ENCODE measurements around the gene CADPS. TPM values are rescaled to one million over a fixed set of nuclear protein-coding genes. Genes with fewer than 3 reads are reported as not detected.

CADPS gene
- polyA plus RNA-seq, 3 donors: not detected

DNA sequence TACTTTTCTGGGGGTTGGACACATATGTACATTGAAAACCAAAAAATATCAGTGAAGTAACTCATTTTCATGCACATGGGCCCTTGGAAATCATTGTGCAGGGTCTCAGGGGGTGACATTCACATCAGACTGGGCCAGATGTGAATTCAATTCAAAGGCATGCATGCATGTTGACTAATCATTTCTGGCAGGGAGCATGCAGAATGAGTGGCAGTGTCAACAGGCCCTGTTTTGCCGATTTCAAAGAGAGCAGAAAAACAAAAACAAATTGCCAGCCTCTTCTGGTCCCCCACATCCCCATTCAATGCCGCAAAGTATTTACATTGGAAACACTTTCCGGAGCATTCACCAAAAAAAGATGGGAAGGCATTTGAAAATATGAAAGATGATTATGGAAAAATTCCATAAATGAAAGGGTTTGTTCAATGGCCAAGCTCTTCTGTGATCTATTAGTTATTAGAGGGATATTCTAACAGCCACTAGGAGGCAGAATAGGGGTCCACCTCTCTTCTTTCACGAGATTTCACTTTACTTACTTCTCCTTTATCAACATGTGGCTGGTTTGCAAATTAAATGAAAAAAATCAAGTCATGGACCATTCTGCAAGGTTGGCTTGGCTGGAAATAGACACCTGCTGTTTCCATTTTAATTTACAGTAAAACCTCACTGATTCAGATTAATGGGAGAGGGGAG is 382.0 kb downstream of the CADPS start:
- no peaks in the 10 kb centered on the region for H4K20me1 ChIP-seq (ENCODE audit: insufficient read depth, low read length)
- Mint-ChIP-seq H3K4me3 (no peak overlapping the region), H3K36me3 (no peaks in the 10 kb centered on the region), H3K27me3 (ENCODE audit: low read depth in 3 of 3) (peaks cover 0 to 1% (median 0%) of the 10 kb centered on the region in 3 donors), H3K27ac (no peak overlapping the region), H3K9me3 (peaks cover 0 to 4% (median 0%) of the 10 kb centered on the region in 7 donors), H3K4me1 (no peaks in the 10 kb centered on the region)
- no peak overlapping the region for H3K27ac ChIP-seq (ENCODE audit: low read depth in 1 of 2, low read length in 2 of 2)
- no peak overlapping the region for H3K4me3 ChIP-seq (replicated peaks in 1 of 3; ENCODE audit: low read depth in 2 of 3, low read length in 3 of 3)
- no peaks in the 10 kb centered on the region for H3K79me2 ChIP-seq (ENCODE audit: insufficient read depth, low read length)
- H3K4me2 ChIP-seq (replicated peaks; ENCODE audit: extremely low read depth, low read length, poor library complexity, severe bottlenecking): no peak overlapping the region
- H2AFZ ChIP-seq (ENCODE audit: insufficient read depth, low read depth, low read length, poor library complexity, severe bottlenecking): no peak overlapping the region
- TF ChIP-seq, protein P1, sequence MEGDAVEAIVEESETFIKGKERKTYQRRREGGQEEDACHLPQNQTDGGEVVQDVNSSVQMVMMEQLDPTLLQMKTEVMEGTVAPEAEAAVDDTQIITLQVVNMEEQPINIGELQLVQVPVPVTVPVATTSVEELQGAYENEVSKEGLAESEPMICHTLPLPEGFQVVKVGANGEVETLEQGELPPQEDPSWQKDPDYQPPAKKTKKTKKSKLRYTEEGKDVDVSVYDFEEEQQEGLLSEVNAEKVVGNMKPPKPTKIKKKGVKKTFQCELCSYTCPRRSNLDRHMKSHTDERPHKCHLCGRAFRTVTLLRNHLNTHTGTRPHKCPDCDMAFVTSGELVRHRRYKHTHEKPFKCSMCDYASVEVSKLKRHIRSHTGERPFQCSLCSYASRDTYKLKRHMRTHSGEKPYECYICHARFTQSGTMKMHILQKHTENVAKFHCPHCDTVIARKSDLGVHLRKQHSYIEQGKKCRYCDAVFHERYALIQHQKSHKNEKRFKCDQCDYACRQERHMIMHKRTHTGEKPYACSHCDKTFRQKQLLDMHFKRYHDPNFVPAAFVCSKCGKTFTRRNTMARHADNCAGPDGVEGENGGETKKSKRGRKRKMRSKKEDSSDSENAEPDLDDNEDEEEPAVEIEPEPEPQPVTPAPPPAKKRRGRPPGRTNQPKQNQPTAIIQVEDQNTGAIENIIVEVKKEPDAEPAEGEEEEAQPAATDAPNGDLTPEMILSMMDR (IDR thresholded peaks at IDR 0.05): no peak
- no peak for DNase-seq
- no peaks in the 10 kb centered on the region for H3K36me3 ChIP-seq (replicated peaks in 1 of 2; ENCODE audit: control insufficient read depth in 1 of 2, insufficient read depth in 2 of 2, low read length in 2 of 2)
- H3K9ac ChIP-seq (ENCODE audit: insufficient read depth, low read length, poor library complexity, severe bottlenecking): no peak overlapping the region
- intact Hi-C loops (cut with micrococcal nuclease): no loop called here
- no peaks in the 10 kb centered on the region for H3K27me3 ChIP-seq (ENCODE audit: control insufficient read depth in 2 of 2, insufficient read depth in 2 of 2, low read length in 2 of 2)
- no peaks in the 10 kb centered on the region for H3K9me3 ChIP-seq (replicated peaks in 1 of 2; ENCODE audit: control insufficient read depth in 1 of 2, insufficient read depth in 1 of 2, low read length in 2 of 2)
- WGBS (ENCODE audit: insufficient coverage): 71% methylated on average over 1 of the region's 4 CpGs
- no peaks in the 10 kb centered on the region for H3K4me1 ChIP-seq (ENCODE audit: control insufficient read depth in 1 of 2, insufficient read depth in 2 of 2, low read length in 2 of 2)

DNA sequence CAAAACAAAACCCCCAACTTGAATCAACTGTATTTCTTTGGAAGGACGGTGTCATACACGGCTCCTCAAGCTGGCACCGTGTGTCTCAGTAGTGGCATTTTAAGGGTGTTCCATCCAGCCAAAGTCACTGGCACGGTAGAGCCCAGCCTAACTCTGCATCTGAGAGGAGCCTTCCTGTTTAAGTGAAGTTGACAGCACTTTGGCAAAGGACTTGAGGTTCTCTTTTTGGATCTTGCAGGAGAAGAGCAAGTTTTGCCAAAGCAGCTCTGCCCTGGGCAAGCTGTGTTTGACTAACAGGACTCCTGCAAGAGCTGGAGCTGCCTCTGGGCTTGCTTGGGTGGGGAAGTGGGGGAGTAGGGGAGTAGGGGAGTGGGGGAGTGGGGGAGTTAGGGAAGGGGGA is 392.3 kb downstream of the CADPS start:
- no peaks in the 10 kb centered on the region for H4K20me1 ChIP-seq (ENCODE audit: insufficient read depth, low read length)
- no peaks in the 10 kb centered on the region for H3K9me3 ChIP-seq (replicated peaks in 1 of 2; ENCODE audit: control insufficient read depth in 1 of 2, insufficient read depth in 1 of 2, low read length in 2 of 2)
- no peaks in the 10 kb centered on the region for H3K27me3 ChIP-seq (ENCODE audit: control insufficient read depth in 2 of 2, insufficient read depth in 2 of 2, low read length in 2 of 2)
- H2AFZ ChIP-seq (ENCODE audit: insufficient read depth, low read depth, low read length, poor library complexity, severe bottlenecking): no peak overlapping the region
- intact Hi-C loops (cut with micrococcal nuclease): no loop called here
- H3K36me3 ChIP-seq (replicated peaks in 1 of 2; ENCODE audit: control insufficient read depth in 1 of 2, insufficient read depth in 2 of 2, low read length in 2 of 2): no peaks in the 10 kb centered on the region
- H3K27ac ChIP-seq (ENCODE audit: low read depth in 1 of 2, low read length in 2 of 2): no peak overlapping the region
- H3K4me1 ChIP-seq (ENCODE audit: control insufficient read depth in 1 of 2, insufficient read depth in 2 of 2, low read length in 2 of 2): no peaks in the 10 kb centered on the region
- peaks cover 0 to 2% (median 2%) of the 10 kb centered on the region in 3 donors for H3K27me3 Mint-ChIP-seq (ENCODE audit: low read depth in 3 of 3)
- TF ChIP-seq, protein P1 (IDR thresholded peaks at IDR 0.05): no peak
- H3K4me2 ChIP-seq (replicated peaks; ENCODE audit: extremely low read depth, low read length, poor library complexity, severe bottlenecking): no peak overlapping the region
- no peak overlapping the region for H3K9ac ChIP-seq (ENCODE audit: insufficient read depth, low read length, poor library complexity, severe bottlenecking)
- no peaks in the 10 kb centered on the region for H3K36me3 Mint-ChIP-seq
- 64% methylated on average over 3 of the region's 4 CpGs for WGBS (ENCODE audit: insufficient coverage)
- H3K4me1 Mint-ChIP-seq: no peaks in the 10 kb centered on the region
- no peak overlapping the region for H3K27ac Mint-ChIP-seq
- no peaks in the 10 kb centered on the region for H3K79me2 ChIP-seq (ENCODE audit: insufficient read depth, low read length)
- DNase-seq: no peak
- H3K4me3 ChIP-seq (replicated peaks in 1 of 3; ENCODE audit: low read depth in 2 of 3, low read length in 3 of 3): no peak overlapping the region
- peaks cover 0 to 4% (median 2%) of the 10 kb centered on the region in 7 donors for H3K9me3 Mint-ChIP-seq
- H3K4me3 Mint-ChIP-seq: no peak overlapping the region
